Astrocyte of the spinal cord (primary cell): ENCODE measurements around the gene ABCG2.

Source experiments
- DNase-seq: peaks from one replicate; pipeline ENCODE4 v3.0.0; 2011; ENCODE audit warnings: low read depth, low spot score
- H3K4me3 ChIP-seq: 2 replicates; pipeline ENCODE4 v1.5.1; 2011; ENCODE audit warnings: low read depth, mild to moderate bottlenecking, low read length, moderate library complexity
- CTCF ChIP-seq: IDR thresholded peaks from 2 replicates; pipeline ENCODE4 v1.5.1; 2012; ENCODE audit warnings: low read depth, mild to moderate bottlenecking, low read length, inconsistent platforms
- in situ Hi-C: cut with HindIII; loops from 2 replicates; pipeline ENCODE4 v1.10.0; 2017; ENCODE audit warnings: low sequenced_read_pairs

Gene ABCG2

GRCh38 chr4:88102026-88102425, 56.4 kb downstream of the ABCG2 start:
- in situ Hi-C loops: no loop called here
- H3K4me3 ChIP-seq: no peak overlapping the region
- no peak for DNase-seq
- TF ChIP-seq CTCF: no peak

- in situ Hi-C loops: no loop called here
- TF ChIP-seq CTCF: no peak
- H3K4me3 ChIP-seq: no peak overlapping the region
- no peak for DNase-seq
These were observed 57.3 kb downstream of the ABCG2 start for GRCh38 chr4:88101165-88101564.

- DNase-seq: no peak
- in situ Hi-C loops: no loop called here
- H3K4me3 ChIP-seq: no peak overlapping the region
- no peak for TF ChIP-seq CTCF
These were observed 59.3 kb downstream of the ABCG2 start for GRCh38 chr4:88098993-88099752.

GRCh38 chr4:88097781-88098180, 60.7 kb downstream of the ABCG2 start:
- TF ChIP-seq CTCF: no peak
- H3K4me3 ChIP-seq: no peak overlapping the region
- in situ Hi-C loops: no loop called here
- DNase-seq: no peak

- no peak for TF ChIP-seq CTCF
- DNase-seq: no peak
- in situ Hi-C loops: no loop called here
- no peak overlapping the region for H3K4me3 ChIP-seq
These were observed 61.1 kb downstream of the ABCG2 start for GRCh38 chr4:88097301-88097700.

- in situ Hi-C loops: no loop called here
- no peak for TF ChIP-seq CTCF
- no peak overlapping the region for H3K4me3 ChIP-seq
- no peak for DNase-seq
These were observed 64.6 kb downstream of the ABCG2 start for GRCh38 chr4:88093874-88094273.
